Stimulated activated CD4-positive, alpha-beta T cell treated with anti-CD3 and anti-CD28 coated beads, Interleukin-2, amount 100 ng/mL, for 4 hours (primary cell): ENCODE measurements around the gene UBL4B.
"Not testable (repeated sequence)": the region's sequence is repeated elsewhere in the genome, so short reads cannot be mapped to it uniquely, and the experiment has no call there.

Source experiments
- DNase-seq: peaks from one replicate; pipeline ENCODE4 v3.0.0-alpha.2; 2020; ENCODE audit warnings: low read depth

Gene UBL4B

GRCh38 chr1:110112143-110112542 lies at the start of gene UBL4B:
Gene UBL4B (plus strand): TSS chr1:110112443. CDS start chr1:110112535, 92 bp downstream.
- DNase-seq: no peak

GRCh38 chr1:110062612-110063011 lies 49.6 kb upstream of the UBL4B start:
- no peak for DNase-seq

- DNase-seq: no peak
Observed at GRCh38 chr1:110063781-110064180, 48.5 kb upstream of the UBL4B start.

- no peak for DNase-seq
Observed at GRCh38 chr1:110064576-110065337, 47.5 kb upstream of the UBL4B start.

- no peak for DNase-seq
Observed at GRCh38 chr1:110065841-110066240, 46.4 kb upstream of the UBL4B start.

GRCh38 chr1:110067479-110067892 lies 44.8 kb upstream of the UBL4B start:
- DNase-seq: no peak

GRCh38 chr1:110067893-110068645 lies 44.2 kb upstream of the UBL4B start:
- DNase-seq: no peak

GRCh38 chr1:110068646-110069403 lies 43.4 kb upstream of the UBL4B start:
- no peak for DNase-seq

GRCh38 chr1:110069404-110070281 lies 42.6 kb upstream of the UBL4B start:
- DNase-seq: no peak

- no peak for DNase-seq
Observed at GRCh38 chr1:110070282-110070669, 42.0 kb upstream of the UBL4B start.

GRCh38 chr1:110070671-110071242 lies 41.5 kb upstream of the UBL4B start, which contains the start of gene ALX3:
Gene ALX3 (minus strand): TSS chr1:110070672. CDS start chr1:110070612, 60 bp downstream.
- DNase-seq: no peak

- DNase-seq: no peak
Observed at GRCh38 chr1:110074166-110074565, 38.1 kb upstream of the UBL4B start.

GRCh38 chr1:110076789-110077500 lies 35.3 kb upstream of the UBL4B start:
- DNase-seq: no peak

- DNase-seq: not testable (repeated sequence)
Observed at GRCh38 chr1:110079995-110080394, 32.2 kb upstream of the UBL4B start.

GRCh38 chr1:110081061-110081460 lies 31.2 kb upstream of the UBL4B start:
- no peak for DNase-seq

- no peak for DNase-seq
Observed at GRCh38 chr1:110082477-110082876, 29.8 kb upstream of the UBL4B start.

GRCh38 chr1:110083061-110083865 lies 29.0 kb upstream of the UBL4B start:
- no peak for DNase-seq

GRCh38 chr1:110083866-110084226 lies 28.4 kb upstream of the UBL4B start:
- no peak for DNase-seq

GRCh38 chr1:110084227-110085078 lies 27.8 kb upstream of the UBL4B start:
- DNase-seq: no peak
